Activated CD4-positive, alpha-beta T cell treated with anti-CD3 and anti-CD28 coated beads, Interleukin-2, amount 10 ng/mL, durations not matched to agents 24 days and 14 days (primary cell): Measurements from ENCODE around the gene C14orf93. TPM values are rescaled to one million over a fixed set of nuclear protein-coding genes. Genes with fewer than 3 reads are reported as not detected.

Experiments
- DNase-seq: peaks from one replicate; pipeline ENCODE4 v3.0.0; 2022
- H3K27ac Mint-ChIP-seq: one replicate; pipeline ENCODE4 v1.8.0; 2022; ENCODE audit warnings: mild to moderate bottlenecking, mixed read lengths
- H3K27me3 Mint-ChIP-seq: one replicate; pipeline ENCODE4 v1.8.0; 2022; ENCODE audit warnings: mixed read lengths
- H3K36me3 Mint-ChIP-seq: one replicate; pipeline ENCODE4 v1.8.0; 2022; ENCODE audit warnings: low read depth, mild to moderate bottlenecking, mixed read lengths
- H3K4me1 Mint-ChIP-seq: one replicate; pipeline ENCODE4 v1.8.0; 2021; ENCODE audit warnings: mixed read lengths
- H3K4me3 Mint-ChIP-seq: one replicate; pipeline ENCODE4 v1.8.0; 2022; ENCODE audit warnings: mild to moderate bottlenecking, moderate library complexity, mixed read lengths
- H3K9me3 Mint-ChIP-seq: one replicate; pipeline ENCODE4 v1.8.0; 2021; ENCODE audit warnings: mixed read lengths
- intact Hi-C: fragments of 100-400 bp; cut with micrococcal nuclease; formaldehyde crosslinking; loops from one replicate; pipeline ENCODE4 v1.15.1; 2023
- total RNA-seq: library from RNA; stranded (reverse); gene quantifications from 2 replicates; pipeline ENCODE4 v1.2.3, GENCODE V29; 2022

Gene C14orf93
- total RNA-seq, 1 donor from 2014 or later, result 6.7 TPM

- peaks cover 28% of the 10 kb centered on the region for H3K36me3 Mint-ChIP-seq
- intact Hi-C loops, result loop anchor here (1.0 to 2.0 kb wide), 4 partner anchors 21 to 107 kb away; partner anchors contain the start of genes ACIN1, C14orf119, CDH24 and PRMT5
- DNase-seq, result no peak
- peak overlapping the region; percentile 88 for H3K27ac Mint-ChIP-seq
- no peaks in the 10 kb centered on the region for H3K27me3 Mint-ChIP-seq
- peaks cover 24% of the 10 kb centered on the region for H3K4me1 Mint-ChIP-seq
- peak overlapping the region; percentile 81 for H3K4me3 Mint-ChIP-seq
- H3K9me3 Mint-ChIP-seq, result no peaks in the 10 kb centered on the region
These were observed 25.6 kb upstream of the C14orf93 start for GRCh38 chr14:23035303-23036144.

GRCh38 chr14:23034498-23035302, 24.8 kb upstream of the C14orf93 start, which contains the start of gene PSMB5:
Gene PSMB5 (minus strand): TSS chr14:23034900. CDS start chr14:23034881, 19 bp downstream.
- no peaks in the 10 kb centered on the region for H3K27me3 Mint-ChIP-seq
- H3K36me3 Mint-ChIP-seq, result peaks cover 30% of the 10 kb centered on the region
- H3K4me3 Mint-ChIP-seq, result peak within 1 kb of the TSS; percentile 81
- peak; percentile 96 for DNase-seq
- H3K4me1 Mint-ChIP-seq, result peaks cover 24% of the 10 kb centered on the region
- H3K27ac Mint-ChIP-seq, result peak within 1 kb of the TSS; percentile 88
- intact Hi-C loops, result loop anchor here (1.0 to 2.0 kb wide), 4 partner anchors 22 to 106 kb away; partner anchors contain the start of genes ACIN1, C14orf119, CDH24 and PRMT5
- H3K9me3 Mint-ChIP-seq, result no peaks in the 10 kb centered on the region

- no peak for DNase-seq
- no peaks in the 10 kb centered on the region for H3K9me3 Mint-ChIP-seq
- peak overlapping the region; percentile 88 for H3K27ac Mint-ChIP-seq
- H3K36me3 Mint-ChIP-seq, result peaks cover 36% of the 10 kb centered on the region
- H3K4me1 Mint-ChIP-seq, result peaks cover 30% of the 10 kb centered on the region
- no peaks in the 10 kb centered on the region for H3K27me3 Mint-ChIP-seq
- intact Hi-C loops, result loop anchor here (2.0 kb wide), 2 partner anchors 23 to 105 kb away; partner anchors contain the start of genes CDH24 and PRMT5
- peak overlapping the region; percentile 81 for H3K4me3 Mint-ChIP-seq
These were observed 24.0 kb upstream of the C14orf93 start for GRCh38 chr14:23033801-23034497.

GRCh38 chr14:23033251-23033727, 23.3 kb upstream of the C14orf93 start:
- H3K4me1 Mint-ChIP-seq, result peaks cover 35% of the 10 kb centered on the region
- H3K4me3 Mint-ChIP-seq, result peak overlapping the region; percentile 81
- peaks cover 40% of the 10 kb centered on the region for H3K36me3 Mint-ChIP-seq
- no peaks in the 10 kb centered on the region for H3K27me3 Mint-ChIP-seq
- intact Hi-C loops, result no loop called here
- H3K9me3 Mint-ChIP-seq, result no peaks in the 10 kb centered on the region
- peak overlapping the region; percentile 88 for H3K27ac Mint-ChIP-seq
- peak; percentile 64 for DNase-seq

- Mint-ChIP-seq H3K27ac (no peak overlapping the region), H3K36me3 (peaks cover 52% of the 10 kb centered on the region), H3K9me3 (no peaks in the 10 kb centered on the region), H3K27me3 (no peaks in the 10 kb centered on the region), H3K4me3 (no peak overlapping the region), H3K4me1 (peaks cover 43% of the 10 kb centered on the region)
- intact Hi-C loops, result no loop called here
- no peak for DNase-seq
These were observed 21.0 kb upstream of the C14orf93 start for GRCh38 chr14:23030936-23031335.

- intact Hi-C loops, result no loop called here
- peaks cover 65% of the 10 kb centered on the region for H3K36me3 Mint-ChIP-seq
- DNase-seq, result peak; percentile 70
- H3K27ac Mint-ChIP-seq, result peak overlapping the region; percentile 14
- H3K4me3 Mint-ChIP-seq, result peak overlapping the region; percentile 41
- peaks cover 52% of the 10 kb centered on the region for H3K4me1 Mint-ChIP-seq
- H3K27me3 Mint-ChIP-seq, result no peaks in the 10 kb centered on the region
- no peaks in the 10 kb centered on the region for H3K9me3 Mint-ChIP-seq
These were observed 18.9 kb upstream of the C14orf93 start for GRCh38 chr14:23028799-23029198.

- H3K4me1 Mint-ChIP-seq, result peaks cover 56% of the 10 kb centered on the region
- H3K36me3 Mint-ChIP-seq, result peaks cover 52% of the 10 kb centered on the region
- intact Hi-C loops, result no loop called here
- H3K4me3 Mint-ChIP-seq, result peak overlapping the region; percentile 18
- H3K9me3 Mint-ChIP-seq, result no peaks in the 10 kb centered on the region
- DNase-seq, result no peak
- peak overlapping the region; percentile 80 for H3K27ac Mint-ChIP-seq
- H3K27me3 Mint-ChIP-seq, result no peaks in the 10 kb centered on the region
These were observed 15.3 kb upstream of the C14orf93 start for GRCh38 chr14:23025151-23025814.

GRCh38 chr14:23024612-23025075, 14.7 kb upstream of the C14orf93 start:
- Mint-ChIP-seq H3K27me3 (no peaks in the 10 kb centered on the region), H3K4me3 (no peak overlapping the region), H3K4me1 (peaks cover 56% of the 10 kb centered on the region), H3K27ac (peak overlapping the region; percentile 80), H3K9me3 (no peaks in the 10 kb centered on the region), H3K36me3 (peaks cover 52% of the 10 kb centered on the region)
- intact Hi-C loops, result no loop called here
- DNase-seq, result no peak

- intact Hi-C loops, result no loop called here
- DNase-seq, result no peak
- Mint-ChIP-seq H3K4me1 (peaks cover 48% of the 10 kb centered on the region), H3K27me3 (no peaks in the 10 kb centered on the region), H3K36me3 (peaks cover 45% of the 10 kb centered on the region), H3K27ac (no peak overlapping the region), H3K9me3 (no peaks in the 10 kb centered on the region), H3K4me3 (no peak overlapping the region)
These were observed 13.8 kb upstream of the C14orf93 start for GRCh38 chr14:23023795-23024152.

- H3K27ac Mint-ChIP-seq, result no peak overlapping the region
- H3K9me3 Mint-ChIP-seq, result no peaks in the 10 kb centered on the region
- H3K27me3 Mint-ChIP-seq, result no peaks in the 10 kb centered on the region
- H3K4me3 Mint-ChIP-seq, result no peak overlapping the region
- H3K36me3 Mint-ChIP-seq, result peaks cover 42% of the 10 kb centered on the region
- peaks cover 45% of the 10 kb centered on the region for H3K4me1 Mint-ChIP-seq
- DNase-seq, result no peak
- intact Hi-C loops, result no loop called here
These were observed 13.3 kb upstream of the C14orf93 start for GRCh38 chr14:23023022-23023794.

- Mint-ChIP-seq H3K36me3 (peaks cover 35% of the 10 kb centered on the region), H3K9me3 (no peaks in the 10 kb centered on the region), H3K27me3 (no peaks in the 10 kb centered on the region), H3K4me1 (peaks cover 40% of the 10 kb centered on the region), H3K27ac (no peak overlapping the region), H3K4me3 (no peak overlapping the region)
- intact Hi-C loops, result no loop called here
- DNase-seq, result no peak
These were observed 12.0 kb upstream of the C14orf93 start for GRCh38 chr14:23021889-23022442.

- H3K36me3 Mint-ChIP-seq, result peaks cover 35% of the 10 kb centered on the region
- no peak overlapping the region for H3K27ac Mint-ChIP-seq
- H3K4me1 Mint-ChIP-seq, result peaks cover 40% of the 10 kb centered on the region
- H3K9me3 Mint-ChIP-seq, result no peaks in the 10 kb centered on the region
- intact Hi-C loops, result no loop called here
- peak overlapping the region; percentile 1 for H3K4me3 Mint-ChIP-seq
- DNase-seq, result no peak
- no peaks in the 10 kb centered on the region for H3K27me3 Mint-ChIP-seq
These were observed 11.5 kb upstream of the C14orf93 start for GRCh38 chr14:23021434-23021833.
